ENCODE measurements around the gene HOXC13.

The HOXC13 gene

GRCh38 chr12:53939141-53940108, 794 bp downstream of the HOXC13 start:
- in situ Hi-C loops (cut with MboI; ENCODE audit: low sequenced_read_pairs, unreplicated experiment): no loop called here
- TF ChIP-seq, protein P1, sequence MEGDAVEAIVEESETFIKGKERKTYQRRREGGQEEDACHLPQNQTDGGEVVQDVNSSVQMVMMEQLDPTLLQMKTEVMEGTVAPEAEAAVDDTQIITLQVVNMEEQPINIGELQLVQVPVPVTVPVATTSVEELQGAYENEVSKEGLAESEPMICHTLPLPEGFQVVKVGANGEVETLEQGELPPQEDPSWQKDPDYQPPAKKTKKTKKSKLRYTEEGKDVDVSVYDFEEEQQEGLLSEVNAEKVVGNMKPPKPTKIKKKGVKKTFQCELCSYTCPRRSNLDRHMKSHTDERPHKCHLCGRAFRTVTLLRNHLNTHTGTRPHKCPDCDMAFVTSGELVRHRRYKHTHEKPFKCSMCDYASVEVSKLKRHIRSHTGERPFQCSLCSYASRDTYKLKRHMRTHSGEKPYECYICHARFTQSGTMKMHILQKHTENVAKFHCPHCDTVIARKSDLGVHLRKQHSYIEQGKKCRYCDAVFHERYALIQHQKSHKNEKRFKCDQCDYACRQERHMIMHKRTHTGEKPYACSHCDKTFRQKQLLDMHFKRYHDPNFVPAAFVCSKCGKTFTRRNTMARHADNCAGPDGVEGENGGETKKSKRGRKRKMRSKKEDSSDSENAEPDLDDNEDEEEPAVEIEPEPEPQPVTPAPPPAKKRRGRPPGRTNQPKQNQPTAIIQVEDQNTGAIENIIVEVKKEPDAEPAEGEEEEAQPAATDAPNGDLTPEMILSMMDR (IDR thresholded peaks at IDR 0.05; ENCODE audit: borderline replicate concordance, control extremely low read depth, extremely low read depth, insufficient read depth, missing control alignments): no peak
- DNase-seq (ENCODE audit: low spot score): peak; percentile 27

DNA sequence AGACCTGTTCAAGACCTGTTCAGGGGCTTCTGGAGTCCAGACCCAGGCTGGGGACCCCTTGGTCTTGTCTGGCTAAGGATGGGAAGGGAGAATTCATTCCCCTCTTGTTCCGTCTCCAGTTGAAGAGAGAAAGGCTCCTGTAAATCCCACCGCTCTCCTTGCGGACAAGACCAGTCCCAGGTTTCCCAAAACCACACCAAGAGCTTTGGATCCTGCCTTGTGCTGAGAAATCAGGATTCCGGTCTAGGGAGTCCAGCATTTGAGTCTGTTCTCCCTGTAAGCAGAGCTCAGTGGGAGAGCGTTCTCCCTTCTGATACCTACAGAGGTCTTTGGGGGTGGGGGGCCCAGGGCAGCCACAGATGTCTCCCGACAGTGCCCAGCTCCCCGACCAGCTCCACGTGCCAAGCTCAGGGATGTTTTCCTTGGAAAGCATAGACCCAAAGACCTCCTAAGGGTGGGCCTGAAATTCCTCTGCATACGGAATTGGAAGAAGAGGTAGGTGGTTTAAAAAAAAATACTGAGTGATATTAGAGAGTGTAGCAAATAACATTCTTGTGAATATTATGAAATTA, 1.9 kb downstream of the HOXC13 start:
- in situ Hi-C loops (cut with MboI; ENCODE audit: low sequenced_read_pairs, unreplicated experiment): no loop called here
- DNase-seq (ENCODE audit: low spot score): no peak
- TF ChIP-seq, protein P1 (IDR thresholded peaks at IDR 0.05; ENCODE audit: borderline replicate concordance, control extremely low read depth, extremely low read depth, insufficient read depth, missing control alignments): no peak

- TF ChIP-seq, protein P1 (IDR thresholded peaks at IDR 0.05; ENCODE audit: borderline replicate concordance, control extremely low read depth, extremely low read depth, insufficient read depth, missing control alignments): no peak
- in situ Hi-C loops (cut with MboI; ENCODE audit: low sequenced_read_pairs, unreplicated experiment): no loop called here
- DNase-seq (ENCODE audit: low spot score): no peak
Measured at GRCh38 chr12:53941187-53941586, 2.6 kb downstream of the HOXC13 start.

GRCh38 chr12:53941750-53942149, 3.1 kb downstream of the HOXC13 start:
- no peak for DNase-seq (ENCODE audit: low spot score)
- in situ Hi-C loops (cut with MboI; ENCODE audit: low sequenced_read_pairs, unreplicated experiment): no loop called here
- TF ChIP-seq, protein P1 (IDR thresholded peaks at IDR 0.05; ENCODE audit: borderline replicate concordance, control extremely low read depth, extremely low read depth, insufficient read depth, missing control alignments): no peak

GRCh38 chr12:53942467-53942997, 3.9 kb downstream of the HOXC13 start:
- no peak for DNase-seq (ENCODE audit: low spot score)
- in situ Hi-C loops (cut with MboI; ENCODE audit: low sequenced_read_pairs, unreplicated experiment): no loop called here
- TF ChIP-seq, protein P1 (IDR thresholded peaks at IDR 0.05; ENCODE audit: borderline replicate concordance, control extremely low read depth, extremely low read depth, insufficient read depth, missing control alignments): no peak

DNA sequence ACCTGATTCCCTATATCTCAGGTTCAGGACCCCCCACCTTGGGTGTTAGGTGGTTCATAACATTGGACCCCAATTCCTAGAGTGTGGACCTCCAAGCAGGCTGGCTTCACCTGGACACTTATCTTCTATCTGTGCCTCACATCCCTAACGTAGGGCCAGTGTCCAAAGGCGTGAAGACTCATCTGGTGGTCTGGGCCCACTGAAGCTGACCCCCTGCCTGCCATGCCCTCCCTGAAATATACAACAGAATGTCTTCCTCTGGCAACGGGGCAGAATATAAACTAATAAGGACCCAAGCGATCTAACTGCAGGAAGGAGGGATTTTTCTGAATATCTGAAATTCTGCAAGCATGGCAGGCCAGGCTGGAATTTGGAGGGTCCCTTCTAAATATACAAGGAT, 5.6 kb downstream of the HOXC13 start:
- TF ChIP-seq, protein P1 (IDR thresholded peaks at IDR 0.05; ENCODE audit: borderline replicate concordance, control extremely low read depth, extremely low read depth, insufficient read depth, missing control alignments): no peak
- in situ Hi-C loops (cut with MboI; ENCODE audit: low sequenced_read_pairs, unreplicated experiment): no loop called here
- no peak for DNase-seq (ENCODE audit: low spot score)

Measured in GM13976 (cell line).